ENCODE results near the gene A2ML1.
"Not testable (repeated sequence)": the region's sequence is repeated elsewhere in the genome, so short reads cannot be mapped to it uniquely, and the experiment has no call there.

The A2ML1 gene

DNA sequence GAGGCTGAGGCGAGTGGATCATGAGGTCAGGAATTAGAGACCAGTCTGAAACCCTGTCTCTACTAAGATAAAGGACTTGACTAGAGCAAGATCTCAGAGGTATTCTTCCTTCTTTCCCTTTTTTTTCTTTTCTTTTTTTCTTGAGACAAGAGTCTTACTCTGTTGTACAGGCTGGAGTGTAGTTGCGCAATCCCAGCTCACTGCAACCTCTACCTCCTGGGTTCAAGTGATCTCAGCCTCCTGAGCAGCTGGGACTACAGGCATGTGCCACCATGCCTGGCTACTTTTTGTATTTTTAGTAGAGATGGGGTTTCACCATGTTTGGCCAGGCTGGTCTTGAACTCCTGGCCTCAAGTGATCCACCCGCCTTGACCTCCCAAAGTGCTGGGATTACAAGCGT lies 37.0 kb downstream of the A2ML1 start:
- not testable (repeated sequence) for ATAC-seq

DNA sequence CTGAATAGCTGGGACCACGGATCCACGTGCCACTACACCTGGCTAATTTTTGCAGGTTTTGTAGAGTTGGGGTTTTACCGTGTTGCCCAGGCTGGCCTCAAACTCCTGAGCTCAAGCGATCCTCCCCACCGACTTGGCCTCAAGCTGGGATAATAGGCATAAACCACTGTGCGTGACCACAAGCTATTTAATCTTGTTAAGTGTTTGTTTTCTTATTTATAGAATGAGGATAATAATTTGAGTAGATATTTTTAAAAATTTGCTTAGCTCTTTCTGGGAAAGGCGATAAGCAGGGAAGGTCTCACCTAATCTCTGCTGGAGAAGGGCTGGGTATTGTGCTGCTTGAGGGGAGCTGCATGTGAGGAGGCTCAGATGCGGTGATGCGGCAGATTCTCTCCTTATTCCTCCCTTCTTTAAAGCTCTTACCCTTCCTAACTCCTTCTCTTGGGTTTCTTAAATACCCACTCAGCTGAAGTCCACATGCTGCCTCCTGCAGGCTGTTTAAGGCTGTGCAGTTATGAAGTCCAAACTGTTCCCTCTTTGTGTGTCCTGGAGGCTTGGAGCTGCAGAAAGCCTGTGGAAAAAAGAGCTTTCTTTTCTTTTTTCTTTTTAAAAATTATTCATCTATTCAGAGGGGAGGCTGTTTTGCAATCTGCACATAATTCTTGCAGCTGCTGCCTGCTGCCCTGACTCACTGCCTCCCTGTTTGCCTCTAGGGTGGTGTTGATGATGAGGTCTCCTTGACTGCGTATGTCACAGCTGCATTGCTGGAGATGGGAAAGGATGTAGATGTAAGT lies 37.9 kb downstream of the A2ML1 start:
- ATAC-seq: no peak

DNA sequence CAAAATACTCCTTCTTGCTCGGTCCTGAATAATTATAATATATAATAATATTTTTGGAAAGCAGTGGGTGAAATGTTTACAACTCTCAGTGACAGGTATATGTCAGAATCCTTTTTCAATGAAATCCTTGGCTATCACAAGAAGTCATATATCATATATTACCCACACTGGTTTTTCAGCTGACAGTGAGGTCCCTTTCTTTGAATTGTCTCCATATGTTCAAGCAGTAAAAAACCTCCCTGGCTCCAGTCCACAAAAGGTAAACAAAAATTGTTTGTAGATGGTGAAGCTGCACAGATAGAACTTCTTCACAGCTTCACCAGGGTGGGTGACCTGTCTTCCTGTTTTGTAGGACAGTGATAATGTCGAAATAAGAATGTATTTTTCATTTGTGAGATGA lies 44.0 kb downstream of the A2ML1 start:
- no peak for ATAC-seq

DNA sequence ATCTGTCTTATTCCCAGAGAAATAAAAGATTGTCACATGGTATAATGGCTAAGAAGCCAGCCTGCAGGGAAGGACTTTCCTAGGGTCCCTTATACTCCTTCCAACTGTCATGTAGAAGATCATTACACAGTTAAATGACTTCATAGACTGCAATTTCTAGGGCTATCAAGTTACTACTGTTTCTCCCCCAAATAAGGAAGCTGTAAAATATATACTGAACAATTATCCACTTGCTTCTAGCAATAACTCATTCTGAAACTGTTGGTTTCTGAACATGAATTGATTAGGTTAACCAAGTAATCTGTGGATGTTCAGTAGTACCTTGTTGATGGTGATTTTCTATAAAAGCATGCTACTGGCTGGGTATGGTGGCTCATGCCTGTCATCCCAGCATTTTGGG lies 44.6 kb downstream of the A2ML1 start:
- ATAC-seq: no peak

DNA sequence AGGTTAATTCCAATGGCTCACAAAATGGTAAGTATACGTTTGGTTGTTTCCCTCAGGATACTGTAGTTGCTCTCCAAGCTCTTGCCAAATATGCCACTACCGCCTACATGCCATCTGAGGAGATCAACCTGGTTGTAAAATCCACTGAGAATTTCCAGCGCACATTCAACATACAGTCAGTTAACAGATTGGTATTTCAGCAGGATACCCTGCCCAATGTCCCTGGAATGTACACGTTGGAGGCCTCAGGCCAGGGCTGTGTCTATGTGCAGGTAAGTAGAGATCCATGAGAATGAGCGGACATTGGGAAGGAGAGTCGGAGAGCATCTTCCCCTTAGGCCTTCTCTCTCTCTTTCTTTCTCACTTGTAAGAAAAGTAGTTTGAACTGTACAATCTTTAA lies 45.4 kb downstream of the A2ML1 start:
- no peak for ATAC-seq

DNA sequence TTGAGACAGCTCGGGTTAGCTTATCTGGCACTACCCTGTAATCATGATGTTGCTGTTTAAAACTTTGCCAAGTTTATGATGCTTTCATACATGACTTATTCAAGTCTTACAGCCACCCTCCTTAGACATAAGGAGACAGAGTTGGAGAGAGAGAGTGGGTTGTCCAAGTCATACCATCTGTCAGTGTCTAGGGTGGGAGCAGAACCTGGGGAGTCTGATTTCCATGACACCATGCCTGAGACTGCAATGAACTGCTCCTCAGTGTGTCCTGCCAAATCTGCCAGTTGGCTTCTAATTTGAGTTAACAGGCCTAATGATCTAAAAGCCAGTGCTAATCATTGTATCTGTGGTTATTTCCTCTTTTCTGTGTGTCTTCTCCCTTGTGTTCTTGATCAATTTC lies 48.2 kb downstream of the A2ML1 start:
- no peak for ATAC-seq

DNA sequence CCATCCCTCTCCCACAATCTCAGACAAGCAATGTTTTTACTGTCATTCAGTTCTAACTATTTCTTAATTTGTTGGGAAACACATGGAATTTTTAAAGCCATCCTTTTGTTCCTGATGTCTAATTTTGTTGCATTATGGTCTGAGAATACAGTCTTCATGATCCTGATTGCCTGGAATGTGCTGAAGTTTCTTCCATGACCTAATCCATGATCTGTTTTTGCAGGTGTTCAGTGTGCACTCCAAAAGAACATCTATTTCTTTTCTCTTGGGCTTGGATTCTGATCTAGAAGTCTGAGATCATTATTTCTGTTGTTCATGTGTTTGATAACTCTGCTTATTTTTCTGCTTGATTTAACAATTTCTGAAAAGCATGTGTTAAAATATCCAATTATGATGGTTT lies 48.6 kb downstream of the A2ML1 start:
- no peak for ATAC-seq

DNA sequence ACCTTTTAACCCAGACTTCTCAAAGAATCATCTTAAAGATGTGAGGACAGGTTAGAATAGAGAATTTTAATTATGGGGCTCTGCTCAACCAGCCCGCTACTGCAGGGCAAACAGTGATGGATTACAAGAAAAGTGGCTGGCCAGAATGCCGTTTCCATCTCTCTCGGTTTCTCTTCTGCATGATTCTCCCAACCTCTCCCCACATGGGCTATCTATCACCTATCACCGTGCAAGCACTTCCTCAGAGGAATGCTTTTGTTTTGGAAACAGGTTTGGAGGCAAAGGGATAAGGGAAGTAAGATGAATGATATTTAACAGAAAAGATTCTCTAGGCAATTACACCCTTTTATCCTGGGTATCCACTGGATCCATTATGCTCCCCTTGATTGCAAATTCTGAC lies 54.5 kb downstream of the A2ML1 start:
- ATAC-seq: no peak

DNA sequence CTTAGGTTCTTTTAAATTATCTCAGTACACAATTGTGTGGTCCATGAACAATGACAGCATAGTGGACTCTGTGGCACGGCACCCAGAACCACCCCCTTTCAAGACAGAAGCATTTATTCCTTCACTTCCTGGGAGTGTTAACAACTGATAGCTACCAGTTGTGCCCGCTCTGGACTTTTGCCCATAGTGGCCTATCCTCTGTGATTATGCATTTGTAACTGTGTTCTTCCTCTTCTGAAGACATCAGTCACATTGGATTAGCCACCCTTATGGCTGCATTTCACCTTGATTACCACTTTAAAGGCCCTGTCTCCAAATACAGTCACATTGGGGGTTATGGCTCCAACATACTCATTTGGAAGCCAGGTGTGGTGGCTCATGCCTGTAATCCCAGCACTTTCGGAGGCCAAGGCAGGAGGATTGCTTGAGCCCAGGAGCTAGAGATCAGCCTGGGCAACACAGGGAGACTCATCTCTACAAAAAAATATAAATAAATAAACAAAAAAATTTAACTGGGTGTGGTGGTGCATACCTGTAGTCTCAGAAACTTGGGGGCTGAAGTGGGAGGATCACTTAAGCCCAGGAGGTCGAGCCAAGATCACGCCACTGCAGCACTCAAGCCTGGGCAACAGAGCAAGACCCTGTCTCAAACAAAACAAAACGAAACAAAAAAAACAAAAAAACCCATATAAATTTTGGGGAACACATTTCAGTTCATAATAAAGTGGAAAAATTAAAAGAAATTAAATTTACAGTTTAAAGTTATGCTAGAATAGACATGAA lies 64.3 kb downstream of the A2ML1 start:
- no peak for ATAC-seq

DNA sequence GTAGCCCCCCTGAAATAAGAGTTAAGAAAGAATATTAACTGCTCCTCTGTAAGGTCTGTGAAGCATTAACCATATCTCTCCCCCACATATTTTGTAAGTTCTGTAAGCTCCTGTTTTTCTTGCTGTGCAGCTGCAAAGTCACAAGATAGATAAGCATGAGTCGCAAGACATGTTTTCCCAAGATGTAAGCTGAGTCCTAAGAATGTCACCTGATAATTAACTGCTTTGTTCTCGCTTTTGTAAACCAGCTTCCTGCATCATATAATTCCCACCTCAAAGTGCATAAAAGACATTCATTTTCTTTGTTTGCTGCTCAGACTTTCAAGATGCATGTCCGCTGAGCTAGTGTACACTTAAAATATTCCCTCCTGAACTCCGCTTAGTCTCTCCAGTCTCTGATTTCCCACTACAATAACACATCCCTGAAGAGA lies 64.9 kb downstream of the A2ML1 start:
- ATAC-seq: no peak

DNA sequence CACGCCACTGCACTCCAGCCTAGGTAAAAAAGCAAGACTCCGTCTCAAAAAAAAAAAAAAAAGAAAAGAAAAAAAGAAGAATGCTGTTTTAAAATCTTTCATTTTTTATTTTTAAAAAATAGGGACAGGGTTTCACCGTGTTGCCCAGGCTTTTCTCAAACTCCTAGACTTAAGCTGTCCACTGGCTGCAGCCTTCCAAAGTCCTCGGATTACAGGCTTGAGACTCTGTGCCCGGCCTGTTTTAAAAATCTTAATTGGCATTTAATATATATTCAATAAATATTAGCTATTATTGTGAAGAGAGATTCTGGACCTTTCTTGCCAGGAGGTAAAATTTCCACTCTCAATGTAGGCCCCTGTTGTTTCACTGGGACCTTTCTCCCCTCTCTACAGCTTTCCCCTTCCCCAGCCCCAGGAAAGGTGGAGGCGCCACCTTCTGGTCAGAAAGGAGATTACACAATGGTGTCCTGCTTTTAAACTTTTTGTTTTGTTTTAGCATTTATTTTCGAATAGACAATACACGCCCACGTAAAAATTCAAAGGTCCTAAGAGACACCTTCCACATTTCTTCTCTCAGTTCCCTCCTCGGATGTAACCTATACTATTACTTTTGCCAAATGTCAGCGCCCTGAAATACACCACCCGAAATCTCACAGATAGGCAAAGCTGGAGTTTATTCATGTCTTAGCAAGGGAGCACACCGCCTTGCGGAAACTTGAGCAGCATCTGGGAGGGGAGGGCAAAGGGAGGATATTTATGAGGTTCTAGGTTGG lies 68.1 kb downstream of the A2ML1 start:
- ATAC-seq: peak; percentile 43 to 48

DNA sequence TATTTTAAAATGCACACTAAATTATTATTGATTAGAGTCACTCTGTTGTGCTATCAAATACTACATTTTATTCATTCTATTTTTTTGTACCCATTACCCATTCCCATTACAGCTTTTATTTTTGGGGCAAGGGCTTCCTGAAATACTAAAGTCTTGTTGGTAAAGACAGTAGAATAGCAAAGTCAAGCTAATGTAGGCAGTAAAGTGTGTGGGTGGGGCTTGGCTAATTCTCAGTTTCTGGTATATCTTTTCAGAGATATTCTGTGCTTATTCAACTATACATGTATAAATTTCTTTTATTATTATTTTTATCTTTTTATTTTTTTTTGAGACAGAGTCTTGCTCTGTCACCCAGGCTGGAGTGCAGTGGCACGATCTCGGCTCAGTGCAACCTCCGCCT lies 69.6 kb downstream of the A2ML1 start:
- no peak for ATAC-seq

DNA sequence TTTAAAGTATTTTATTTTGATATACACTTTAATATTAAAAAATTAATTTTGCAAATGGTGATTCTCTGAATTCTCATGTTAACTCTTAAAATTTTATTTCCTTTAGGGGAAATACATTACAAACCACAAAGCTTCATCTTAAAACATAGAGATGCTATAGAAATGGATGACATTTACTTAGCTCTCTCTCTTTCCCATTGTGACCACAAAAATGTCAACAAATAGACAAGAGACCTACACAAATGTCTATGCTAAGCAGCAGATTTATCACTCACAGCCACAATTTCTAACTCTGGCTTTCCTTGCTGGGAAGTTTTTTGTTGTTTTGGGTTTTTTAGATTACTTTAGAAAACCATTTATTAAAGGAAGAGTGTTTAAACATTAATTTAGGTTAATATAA lies 72.0 kb downstream of the A2ML1 start:
- ATAC-seq: no peak

DNA sequence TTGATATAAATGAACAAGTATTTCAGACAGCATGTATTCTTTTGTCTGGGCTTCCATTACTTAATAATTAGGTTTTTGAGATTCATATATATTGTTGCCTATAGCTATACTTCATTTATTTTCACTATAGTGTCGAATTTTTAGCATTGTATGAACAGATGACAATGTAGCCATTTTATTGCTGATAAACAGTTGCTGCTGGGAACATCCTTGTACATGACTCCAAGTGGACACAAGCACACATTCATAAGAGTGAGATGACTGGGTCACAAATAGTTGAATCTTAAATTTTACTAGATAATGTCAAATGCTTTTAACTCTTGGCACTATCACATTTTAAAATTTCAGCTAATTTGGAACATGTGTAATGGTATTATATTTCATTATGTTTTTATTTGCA lies 72.6 kb downstream of the A2ML1 start:
- ATAC-seq: no peak

DNA sequence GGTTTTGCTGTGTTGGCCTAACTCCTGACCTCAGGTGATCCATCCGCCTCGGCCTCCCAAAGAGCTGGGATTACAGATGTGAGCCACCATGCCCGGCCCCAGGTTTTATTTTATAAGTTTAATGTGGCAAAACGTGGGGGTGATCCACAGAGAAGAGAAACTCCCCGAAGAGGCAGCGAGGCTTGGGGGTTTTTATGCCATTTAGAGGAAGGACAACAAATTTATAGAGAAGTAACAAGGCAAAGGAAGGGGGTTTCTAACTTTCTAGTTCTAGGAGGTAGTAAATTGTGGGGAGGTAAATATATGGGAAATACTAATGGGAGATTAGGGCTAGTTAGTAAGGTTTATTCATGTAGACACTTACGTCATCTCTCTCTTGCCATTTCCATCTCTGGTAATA lies 74.7 kb downstream of the A2ML1 start:
- ATAC-seq: no peak

DNA sequence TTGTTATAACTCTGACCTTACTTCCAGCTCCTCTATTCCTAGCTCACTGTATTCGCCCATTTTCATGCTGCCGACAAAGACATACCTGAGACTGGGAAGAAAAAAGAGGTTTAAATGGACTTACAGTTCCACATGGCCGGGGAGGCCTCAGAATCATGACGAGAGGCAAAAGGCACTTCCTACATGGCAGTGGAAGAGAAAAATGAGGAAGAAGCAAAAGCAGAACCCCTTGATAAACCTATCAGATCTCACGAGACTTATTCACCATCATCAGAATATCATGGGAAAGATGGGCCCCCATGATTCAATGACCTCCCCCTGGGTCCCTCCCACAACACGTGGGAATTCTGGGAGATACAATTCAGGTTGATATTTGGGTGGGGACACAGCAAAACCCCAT lies 77.4 kb downstream of the A2ML1 start:
- no peak for ATAC-seq

DNA sequence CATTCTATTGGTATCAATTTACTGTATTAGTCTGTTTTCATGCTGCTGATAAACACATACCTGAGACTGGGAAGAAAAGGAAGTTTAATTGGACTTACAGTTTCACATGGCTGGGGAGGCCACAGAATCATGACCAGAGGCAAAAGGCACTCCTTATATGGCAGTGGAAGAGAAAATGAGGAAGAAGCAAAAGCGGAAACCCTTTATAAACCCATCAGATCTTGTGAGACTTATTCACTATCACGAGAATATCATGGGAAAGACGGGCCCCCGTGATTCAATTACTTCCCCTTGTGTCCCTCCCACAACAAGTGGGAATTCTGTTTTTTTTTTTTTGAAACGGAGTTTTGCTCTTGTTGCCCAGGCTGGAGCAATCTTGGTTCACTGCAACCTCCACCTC lies 80.3 kb downstream of the A2ML1 start:
- ATAC-seq: not testable (repeated sequence)

DNA sequence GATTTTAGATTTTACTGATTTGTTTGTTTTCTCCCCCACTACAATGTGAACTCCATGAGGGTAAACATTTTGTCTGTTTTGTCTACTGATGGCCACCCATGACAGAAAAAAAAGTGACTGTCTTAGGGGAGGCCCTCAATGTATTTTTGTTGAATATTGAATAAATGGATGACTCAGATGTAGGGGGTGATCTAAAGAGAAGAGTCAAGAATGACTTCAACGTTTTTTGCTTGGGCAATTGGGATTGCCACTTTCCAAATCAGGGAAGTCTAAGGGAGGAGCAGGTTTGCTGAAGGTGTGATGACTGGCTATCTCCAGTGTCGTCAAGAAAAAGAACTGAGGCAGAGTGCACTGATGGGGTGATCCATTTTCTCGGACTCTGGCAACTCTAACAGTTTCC lies 81.2 kb downstream of the A2ML1 start:
- ATAC-seq: no peak

DNA sequence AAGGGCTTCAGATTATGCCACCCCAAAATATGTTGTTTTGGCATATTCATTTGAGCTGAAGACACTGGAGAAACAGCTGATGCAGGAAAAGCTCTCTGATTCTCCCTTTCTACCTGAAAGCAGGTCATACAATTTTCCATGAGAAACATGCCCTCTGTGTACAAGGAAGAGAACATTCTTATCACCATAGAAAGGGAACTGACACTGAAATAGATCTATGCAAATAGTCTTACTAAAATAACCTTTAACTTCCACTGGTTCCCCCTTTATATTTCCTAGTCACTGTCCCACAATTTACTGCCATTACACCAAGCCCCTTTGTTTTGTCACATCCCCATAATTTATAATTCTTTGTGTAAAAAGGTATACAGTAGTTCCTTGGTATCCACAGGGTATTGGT lies 82.2 kb downstream of the A2ML1 start:
- no peak for ATAC-seq

DNA sequence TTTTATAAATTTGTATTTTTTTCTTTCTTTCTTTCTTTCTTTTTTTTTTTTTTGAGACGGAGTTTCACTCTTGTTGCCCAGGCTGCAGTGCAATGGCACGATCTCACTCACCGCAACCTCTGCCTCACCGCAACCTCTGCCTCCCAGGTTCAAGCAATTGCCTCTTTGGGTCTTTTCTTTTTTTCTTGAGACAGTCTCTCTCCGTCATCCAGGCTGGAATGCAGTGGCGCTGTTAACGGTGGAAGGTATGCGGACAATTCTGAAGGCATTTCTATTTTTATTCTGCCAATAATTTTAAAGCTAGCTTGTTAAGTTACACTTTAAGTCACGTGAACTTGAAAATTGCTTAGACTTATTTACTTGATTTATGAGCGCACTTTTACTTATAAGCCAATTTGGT lies 83.1 kb downstream of the A2ML1 start:
- ATAC-seq: no peak

DNA sequence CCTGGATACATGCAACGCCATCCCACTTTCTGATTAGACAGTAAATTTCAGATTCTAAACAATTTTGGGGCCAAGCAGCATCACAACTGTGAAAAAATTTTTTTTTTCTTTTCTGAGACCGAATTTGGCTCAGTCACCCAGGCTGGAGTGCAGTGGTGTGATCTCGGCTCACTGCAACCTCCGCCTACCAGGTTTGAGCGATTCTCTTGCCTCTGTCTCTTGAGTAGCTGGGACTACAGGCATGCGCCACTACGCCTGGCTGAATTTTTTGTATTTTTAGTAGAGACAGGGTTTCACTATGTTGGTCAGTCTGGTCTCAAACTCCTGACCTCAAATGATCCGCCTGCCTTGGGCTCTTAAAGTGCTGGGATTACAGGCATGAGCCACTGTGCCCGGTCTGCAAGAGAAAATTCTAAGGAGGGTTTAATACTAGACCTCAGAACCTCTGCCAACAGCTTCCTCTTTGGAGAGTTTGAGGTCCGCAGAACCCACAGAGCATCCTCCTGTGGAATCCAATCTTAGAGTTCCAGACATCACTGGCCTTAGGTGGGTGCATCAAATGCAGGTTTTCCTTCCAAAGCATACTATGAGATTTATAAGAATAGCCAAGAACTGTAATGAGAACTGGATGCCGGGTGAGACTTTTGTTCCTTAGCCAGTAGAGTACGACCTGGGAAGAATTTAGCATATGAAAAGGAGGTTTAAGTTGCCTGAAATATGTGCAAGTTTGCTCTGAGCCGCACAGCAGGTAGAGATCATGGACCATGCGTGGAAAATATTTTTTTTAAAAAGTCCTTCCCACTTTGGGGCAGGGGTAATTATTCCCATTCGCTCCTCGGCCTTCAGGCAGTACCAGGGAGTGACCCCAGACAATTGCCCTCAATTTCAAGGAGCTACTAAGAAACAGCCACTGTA lies 84.1 kb downstream of the A2ML1 start:
- ATAC-seq: no peak

DNA sequence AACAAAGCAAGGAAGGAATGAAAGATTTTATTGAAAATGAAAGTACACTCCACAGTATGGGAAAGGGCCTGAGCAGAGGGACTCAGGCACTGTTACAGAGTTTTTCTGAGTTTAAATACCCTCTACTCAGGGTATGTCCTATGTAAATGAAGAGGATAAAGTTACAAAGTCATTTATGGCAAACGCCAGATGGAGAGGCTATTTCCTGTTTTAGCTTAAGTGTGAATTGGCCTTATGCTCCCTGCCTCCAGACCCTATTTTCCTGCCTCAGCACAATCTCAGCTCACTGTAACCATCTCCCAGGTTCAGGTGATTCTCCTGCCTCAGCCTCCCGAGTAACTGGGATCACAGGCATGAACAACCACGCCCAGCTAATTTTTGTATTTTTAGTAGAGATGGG lies 85.1 kb downstream of the A2ML1 start:
- no peak for ATAC-seq

DNA sequence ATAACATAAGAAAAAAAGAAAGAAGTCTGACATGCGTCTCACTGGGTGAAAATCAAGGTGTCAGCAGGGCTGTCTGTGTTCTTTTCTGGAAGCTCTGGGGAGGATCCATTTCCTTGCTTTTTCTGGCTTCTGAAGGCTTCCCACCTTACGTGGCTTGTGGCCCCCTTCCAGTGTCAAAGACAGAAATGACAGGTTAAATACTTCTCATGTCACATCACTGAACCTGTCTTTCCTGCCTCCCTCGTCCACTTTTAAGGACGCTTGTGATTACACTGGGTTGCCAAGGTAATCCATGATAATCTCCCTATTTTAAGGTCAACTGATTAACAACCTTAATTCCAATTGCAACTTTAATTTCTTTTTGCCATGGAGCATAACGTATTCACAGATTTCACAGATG lies 87.3 kb downstream of the A2ML1 start:
- ATAC-seq: no peak
